Measurements from ENCODE around the gene RFT1. TPM values are rescaled to one million over a fixed set of nuclear protein-coding genes. Genes with fewer than 3 reads are reported as not detected.

Gene RFT1
- total and polyA plus RNA-seq, 2 of the 13 experiments (the other 11 are each of a cell fraction or from before 2014, with no cell fraction given), result 23.2 to 37.0 TPM

- TF ChIP-seq, protein P1, sequence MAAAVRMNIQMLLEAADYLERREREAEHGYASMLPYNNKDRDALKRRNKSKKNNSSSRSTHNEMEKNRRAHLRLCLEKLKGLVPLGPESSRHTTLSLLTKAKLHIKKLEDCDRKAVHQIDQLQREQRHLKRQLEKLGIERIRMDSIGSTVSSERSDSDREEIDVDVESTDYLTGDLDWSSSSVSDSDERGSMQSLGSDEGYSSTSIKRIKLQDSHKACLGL (CRISPR knock-in tag; IDR thresholded peaks at IDR 0.05), result peak; percentile 74; the same call in 1 of the 2 replicates
- TF ChIP-seq TOE1 (CRISPR knock-in tag; IDR thresholded peaks at IDR 0.05) (no peak), CCDC6 (CRISPR knock-in tag; IDR thresholded peaks at IDR 0.05) (no peak), NFRKB (IDR thresholded peaks at IDR 0.05) (no peak), ELF4 (CRISPR knock-in tag; IDR thresholded peaks at IDR 0.05; ENCODE audit: borderline replicate concordance) (no peak; the same call in 1 of the 2 replicates), PREB (CRISPR knock-in tag; IDR thresholded peaks at IDR 0.05) (no peak), ZNF724P (CRISPR knock-in tag; IDR thresholded peaks at IDR 0.05; ENCODE audit: borderline replicate concordance) (no peak), NCOA1 (CRISPR knock-in tag; IDR thresholded peaks at IDR 0.05) (peak; percentile 93), MAF1 (CRISPR knock-in tag; IDR thresholded peaks at IDR 0.05; ENCODE audit: borderline replicate concordance) (no peak), YEATS4 (CRISPR knock-in tag; IDR thresholded peaks at IDR 0.05; ENCODE audit: borderline replicate concordance) (peak; percentile 78), ETV6 (CRISPR knock-in tag; conservative IDR thresholded peaks at IDR 0.05) (no peak), SAP130 (CRISPR knock-in tag; IDR thresholded peaks at IDR 0.05; ENCODE audit: low read depth) (peak; percentile 99), ZFP82 (CRISPR knock-in tag; IDR thresholded peaks at IDR 0.05; ENCODE audit: borderline replicate concordance) (no peak), ZNF124 (CRISPR knock-in tag; IDR thresholded peaks at IDR 0.05) (no peak), ZNF850 (CRISPR knock-in tag; conservative IDR thresholded peaks at IDR 0.05) (no peak)
- TF ChIP-seq, protein P2, sequence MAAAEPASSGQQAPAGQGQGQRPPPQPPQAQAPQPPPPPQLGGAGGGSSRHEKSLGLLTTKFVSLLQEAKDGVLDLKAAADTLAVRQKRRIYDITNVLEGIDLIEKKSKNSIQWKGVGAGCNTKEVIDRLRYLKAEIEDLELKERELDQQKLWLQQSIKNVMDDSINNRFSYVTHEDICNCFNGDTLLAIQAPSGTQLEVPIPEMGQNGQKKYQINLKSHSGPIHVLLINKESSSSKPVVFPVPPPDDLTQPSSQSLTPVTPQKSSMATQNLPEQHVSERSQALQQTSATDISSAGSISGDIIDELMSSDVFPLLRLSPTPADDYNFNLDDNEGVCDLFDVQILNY (CRISPR knock-in tag; conservative IDR thresholded peaks at IDR 0.05), result peak; percentile 80
- TF ChIP-seq, protein P3, sequence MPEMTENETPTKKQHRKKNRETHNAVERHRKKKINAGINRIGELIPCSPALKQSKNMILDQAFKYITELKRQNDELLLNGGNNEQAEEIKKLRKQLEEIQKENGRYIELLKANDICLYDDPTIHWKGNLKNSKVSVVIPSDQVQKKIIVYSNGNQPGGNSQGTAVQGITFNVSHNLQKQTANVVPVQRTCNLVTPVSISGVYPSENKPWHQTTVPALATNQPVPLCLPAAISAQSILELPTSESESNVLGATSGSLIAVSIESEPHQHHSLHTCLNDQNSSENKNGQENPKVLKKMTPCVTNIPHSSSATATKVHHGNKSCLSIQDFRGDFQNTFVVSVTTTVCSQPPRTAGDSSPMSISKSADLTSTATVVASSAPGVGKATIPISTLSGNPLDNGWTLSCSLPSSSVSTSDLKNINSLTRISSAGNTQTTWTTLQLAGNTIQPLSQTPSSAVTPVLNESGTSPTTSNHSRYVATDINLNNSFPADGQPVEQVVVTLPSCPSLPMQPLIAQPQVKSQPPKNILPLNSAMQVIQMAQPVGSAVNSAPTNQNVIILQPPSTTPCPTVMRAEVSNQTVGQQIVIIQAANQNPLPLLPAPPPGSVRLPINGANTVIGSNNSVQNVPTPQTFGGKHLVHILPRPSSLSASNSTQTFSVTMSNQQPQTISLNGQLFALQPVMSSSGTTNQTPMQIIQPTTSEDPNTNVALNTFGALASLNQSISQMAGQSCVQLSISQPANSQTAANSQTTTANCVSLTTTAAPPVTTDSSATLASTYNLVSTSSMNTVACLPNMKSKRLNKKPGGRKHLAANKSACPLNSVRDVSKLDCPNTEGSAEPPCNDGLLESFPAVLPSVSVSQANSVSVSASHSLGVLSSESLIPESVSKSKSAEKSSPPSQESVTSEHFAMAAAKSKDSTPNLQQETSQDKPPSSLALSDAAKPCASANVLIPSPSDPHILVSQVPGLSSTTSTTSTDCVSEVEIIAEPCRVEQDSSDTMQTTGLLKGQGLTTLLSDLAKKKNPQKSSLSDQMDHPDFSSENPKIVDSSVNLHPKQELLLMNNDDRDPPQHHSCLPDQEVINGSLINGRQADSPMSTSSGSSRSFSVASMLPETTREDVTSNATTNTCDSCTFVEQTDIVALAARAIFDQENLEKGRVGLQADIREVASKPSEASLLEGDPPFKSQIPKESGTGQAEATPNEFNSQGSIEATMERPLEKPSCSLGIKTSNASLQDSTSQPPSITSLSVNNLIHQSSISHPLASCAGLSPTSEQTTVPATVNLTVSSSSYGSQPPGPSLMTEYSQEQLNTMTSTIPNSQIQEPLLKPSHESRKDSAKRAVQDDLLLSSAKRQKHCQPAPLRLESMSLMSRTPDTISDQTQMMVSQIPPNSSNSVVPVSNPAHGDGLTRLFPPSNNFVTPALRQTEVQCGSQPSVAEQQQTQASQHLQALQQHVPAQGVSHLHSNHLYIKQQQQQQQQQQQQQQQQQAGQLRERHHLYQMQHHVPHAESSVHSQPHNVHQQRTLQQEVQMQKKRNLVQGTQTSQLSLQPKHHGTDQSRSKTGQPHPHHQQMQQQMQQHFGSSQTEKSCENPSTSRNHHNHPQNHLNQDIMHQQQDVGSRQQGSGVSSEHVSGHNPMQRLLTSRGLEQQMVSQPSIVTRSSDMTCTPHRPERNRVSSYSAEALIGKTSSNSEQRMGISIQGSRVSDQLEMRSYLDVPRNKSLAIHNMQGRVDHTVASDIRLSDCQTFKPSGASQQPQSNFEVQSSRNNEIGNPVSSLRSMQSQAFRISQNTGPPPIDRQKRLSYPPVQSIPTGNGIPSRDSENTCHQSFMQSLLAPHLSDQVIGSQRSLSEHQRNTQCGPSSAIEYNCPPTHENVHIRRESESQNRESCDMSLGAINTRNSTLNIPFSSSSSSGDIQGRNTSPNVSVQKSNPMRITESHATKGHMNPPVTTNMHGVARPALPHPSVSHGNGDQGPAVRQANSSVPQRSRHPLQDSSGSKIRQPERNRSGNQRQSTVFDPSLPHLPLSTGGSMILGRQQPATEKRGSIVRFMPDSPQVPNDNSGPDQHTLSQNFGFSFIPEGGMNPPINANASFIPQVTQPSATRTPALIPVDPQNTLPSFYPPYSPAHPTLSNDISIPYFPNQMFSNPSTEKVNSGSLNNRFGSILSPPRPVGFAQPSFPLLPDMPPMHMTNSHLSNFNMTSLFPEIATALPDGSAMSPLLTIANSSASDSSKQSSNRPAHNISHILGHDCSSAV (CRISPR knock-in tag; IDR thresholded peaks at IDR 0.05; ENCODE audit: borderline replicate concordance), result 0 out of 2 replicates have a peak, but pooled peaks have one; percentile 48
- TF ChIP-seq, protein P4, sequence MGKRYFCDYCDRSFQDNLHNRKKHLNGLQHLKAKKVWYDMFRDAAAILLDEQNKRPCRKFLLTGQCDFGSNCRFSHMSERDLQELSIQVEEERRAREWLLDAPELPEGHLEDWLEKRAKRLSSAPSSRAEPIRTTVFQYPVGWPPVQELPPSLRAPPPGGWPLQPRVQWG (CRISPR knock-in tag; IDR thresholded peaks at IDR 0.05; ENCODE audit: borderline replicate concordance, low read depth), result no peak
Measured at GRCh38 chr3:53130179-53131061, at the start of gene RFT1 (continued).
